ENCODE data around the gene UBR4.

DNA sequence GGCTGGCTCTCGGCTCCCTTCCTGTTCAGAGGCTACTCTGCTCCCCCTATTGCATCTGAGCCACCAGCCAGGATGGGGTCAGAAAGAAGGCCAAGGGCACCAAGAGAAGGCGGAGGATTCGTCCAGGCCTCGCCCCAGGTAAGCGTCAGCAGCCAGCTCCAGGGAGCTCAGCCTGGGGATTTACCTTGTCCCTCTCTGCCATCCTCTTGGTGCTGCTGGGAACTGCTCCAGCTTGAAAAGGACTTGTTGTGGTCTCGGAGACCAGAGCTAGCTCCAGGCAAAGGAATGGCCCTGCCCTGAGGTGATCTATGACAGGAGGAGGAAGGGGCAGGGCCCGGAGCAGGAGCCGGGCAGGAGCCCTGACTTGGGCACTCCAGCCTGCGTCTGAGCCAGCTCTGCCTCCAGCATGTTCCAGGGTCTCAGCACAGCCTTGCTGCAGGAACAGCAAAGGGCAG, 139.8 kb downstream of the UBR4 start:
- TF ChIP-seq, protein P1, sequence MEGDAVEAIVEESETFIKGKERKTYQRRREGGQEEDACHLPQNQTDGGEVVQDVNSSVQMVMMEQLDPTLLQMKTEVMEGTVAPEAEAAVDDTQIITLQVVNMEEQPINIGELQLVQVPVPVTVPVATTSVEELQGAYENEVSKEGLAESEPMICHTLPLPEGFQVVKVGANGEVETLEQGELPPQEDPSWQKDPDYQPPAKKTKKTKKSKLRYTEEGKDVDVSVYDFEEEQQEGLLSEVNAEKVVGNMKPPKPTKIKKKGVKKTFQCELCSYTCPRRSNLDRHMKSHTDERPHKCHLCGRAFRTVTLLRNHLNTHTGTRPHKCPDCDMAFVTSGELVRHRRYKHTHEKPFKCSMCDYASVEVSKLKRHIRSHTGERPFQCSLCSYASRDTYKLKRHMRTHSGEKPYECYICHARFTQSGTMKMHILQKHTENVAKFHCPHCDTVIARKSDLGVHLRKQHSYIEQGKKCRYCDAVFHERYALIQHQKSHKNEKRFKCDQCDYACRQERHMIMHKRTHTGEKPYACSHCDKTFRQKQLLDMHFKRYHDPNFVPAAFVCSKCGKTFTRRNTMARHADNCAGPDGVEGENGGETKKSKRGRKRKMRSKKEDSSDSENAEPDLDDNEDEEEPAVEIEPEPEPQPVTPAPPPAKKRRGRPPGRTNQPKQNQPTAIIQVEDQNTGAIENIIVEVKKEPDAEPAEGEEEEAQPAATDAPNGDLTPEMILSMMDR (conservative IDR thresholded peaks at IDR 0.05; ENCODE audit: low read length) = no peak
- no peak for TF ChIP-seq EZH2phosphoT487 (IDR thresholded peaks at IDR 0.05; ENCODE audit: borderline replicate concordance, low read depth, low read length)

All from OCI-LY7 (cell line).